Ureter (tissue), 1 donor: Measurements from ENCODE around the gene RPS6KA6. TPM values are rescaled to one million over a fixed set of nuclear protein-coding genes. Genes with fewer than 3 reads are reported as not detected.
"Not testable (repeated sequence)": the region's sequence is repeated elsewhere in the genome, so short reads cannot be mapped to it uniquely, and the experiment has no call there.

ENCODE experiments used
- DNase-seq: peaks from one replicate; pipeline ENCODE4 v3.0.0-alpha.2; 2020; ENCODE audit warnings: low spot score
- total RNA-seq: library from RNA; stranded (reverse); gene quantifications from one replicate; pipeline ENCODE4 v1.2.4, GENCODE V29; 2023
- donor health status: DM: yes; HTN: yes; CAD: no.

The RPS6KA6 gene
- total RNA-seq, 1 donor from 2014 or later, result 10.4 TPM

GRCh38 chrX:84162401-84162800 lies 25.6 kb downstream of the RPS6KA6 start:
- DNase-seq, result no peak

- no peak for DNase-seq
Observed at GRCh38 chrX:84161641-84162040, 26.4 kb downstream of the RPS6KA6 start.

- no peak for DNase-seq
Observed at GRCh38 chrX:84160736-84161135, 27.3 kb downstream of the RPS6KA6 start.

GRCh38 chrX:84156821-84157220 lies 31.2 kb downstream of the RPS6KA6 start:
- no peak for DNase-seq

GRCh38 chrX:84155938-84156337 lies 32.1 kb downstream of the RPS6KA6 start:
- DNase-seq, result no peak

- no peak for DNase-seq
Observed at GRCh38 chrX:84153538-84153937, 34.5 kb downstream of the RPS6KA6 start.

- no peak for DNase-seq
Observed at GRCh38 chrX:84144991-84145390, 43.0 kb downstream of the RPS6KA6 start.

GRCh38 chrX:84144281-84144680 lies 43.7 kb downstream of the RPS6KA6 start:
- DNase-seq, result no peak

- DNase-seq, result no peak
Observed at GRCh38 chrX:84133023-84133422, 55.0 kb downstream of the RPS6KA6 start.

- no peak for DNase-seq
Observed at GRCh38 chrX:84123585-84123984, 64.4 kb downstream of the RPS6KA6 start.

GRCh38 chrX:84118769-84119168 lies 69.2 kb downstream of the RPS6KA6 start:
- no peak for DNase-seq

- DNase-seq, result no peak
Observed at GRCh38 chrX:84118315-84118714, 69.7 kb downstream of the RPS6KA6 start.

GRCh38 chrX:84108584-84108983 lies 79.4 kb downstream of the RPS6KA6 start:
- DNase-seq, result no peak

GRCh38 chrX:84099120-84099519 lies 88.9 kb downstream of the RPS6KA6 start:
- DNase-seq, result no peak

GRCh38 chrX:84079479-84080197 lies 108.4 kb downstream of the RPS6KA6 start:
- DNase-seq, result not testable (repeated sequence)

GRCh38 chrX:84078991-84079390 lies 109.0 kb downstream of the RPS6KA6 start:
- no peak for DNase-seq

- no peak for DNase-seq
Observed at GRCh38 chrX:84064814-84065213, 123.2 kb downstream of the RPS6KA6 start.

GRCh38 chrX:84064164-84064563 lies 123.8 kb downstream of the RPS6KA6 start:
- DNase-seq, result no peak

- no peak for DNase-seq
Observed at GRCh38 chrX:84047339-84047738, 140.7 kb downstream of the RPS6KA6 start.

GRCh38 chrX:84046403-84046984 lies 141.5 kb downstream of the RPS6KA6 start:
- DNase-seq, result no peak

- DNase-seq, result no peak
Observed at GRCh38 chrX:84044051-84044450, 143.9 kb downstream of the RPS6KA6 start.
